Panc1 (cell line): Measurements from ENCODE around the gene STARD10. TPM values are rescaled to one million over a fixed set of nuclear protein-coding genes. Genes with fewer than 3 reads are reported as not detected.
A peak's percentile ranks its signal among the peaks of the same experiment; 100 is the strongest.

Experiments used
- ATAC-seq: fragments of 200-7000 bp; cut with Tn5 transposase; 2 replicates; pipeline ENCODE4 v1.9.1; 2020; ENCODE audit warnings: mild to moderate bottlenecking, moderate library complexity
- BruUV-seq: library from RNA; stranded (reverse); fragments of 400-500 nt; replicated peaks from 2 replicates; lab custom pipeline; 2021; lab: Mats Ljungman, UMichigan
- CTCF ChIA-PET: fragments of 300-600 bp; sonication (Branson Sonifier 250); formaldehyde crosslinking; loops from one replicate; lab custom pipeline; 2022; ENCODE audit warnings: antibody characterized with exemption; lab: Charles Lee
- POLR2A ChIA-PET: fragments of 300-600 bp; sonication (Branson Sonifier 250); formaldehyde crosslinking; loops from one replicate; lab custom pipeline; 2022; ENCODE audit warnings: antibody characterized with exemption; lab: Charles Lee
- DNase-seq: peaks from one replicate; pipeline ENCODE4 v3.0.0-alpha.2; 2010; ENCODE audit warnings: low read depth, low spot score
- H3K27ac ChIP-seq: 2 replicates; pipeline ENCODE4 v1.5.1; 2011; ENCODE audit warnings: mild to moderate bottlenecking, low read length, inconsistent platforms
- H3K27me3 ChIP-seq: fragments of 200-500 bp; sonication (Bioruptor generic); 2 replicates; pipeline ENCODE4 v1.6.0; 2014; ENCODE audit warnings: low read length, inconsistent platforms; ENCODE audit not compliant: control insufficient read depth, insufficient read depth
- H3K36me3 ChIP-seq: fragments of 200-500 bp; sonication (Bioruptor generic); 2 replicates; pipeline ENCODE4 v1.5.1; 2014; ENCODE audit warnings: inconsistent platforms, mild to moderate bottlenecking, low read length, moderate library complexity; ENCODE audit not compliant: control insufficient read depth, insufficient read depth
- H3K4me1 ChIP-seq: 2 replicates; pipeline ENCODE4 v1.5.1; 2011; ENCODE audit warnings: inconsistent platforms, mild to moderate bottlenecking, low read length, moderate library complexity; ENCODE audit not compliant: control insufficient read depth, insufficient read depth
- H3K4me3 ChIP-seq, 2 experiments: 2 replicates each; pipeline ENCODE4 v1.5.1; 2011 to 2012; ENCODE audit warnings: low read depth in 2 of 2, low read length in 2 of 2, mild to moderate bottlenecking in 2 of 2, inconsistent platforms in 1 of 2, moderate library complexity in 1 of 2
- H3K9me3 ChIP-seq: fragments of 200-500 bp; sonication (Bioruptor generic); 2 replicates; pipeline ENCODE4 v1.5.1; 2014; ENCODE audit warnings: low read depth, mild to moderate bottlenecking, inconsistent platforms, low read length, moderate library complexity; ENCODE audit not compliant: control insufficient read depth, insufficient read depth
- POLR2AphosphoS5 ChIP-seq: IDR thresholded peaks from 2 replicates; pipeline ENCODE4 v1.6.1; 2012; ENCODE audit warnings: mild to moderate bottlenecking, low read depth, low read length, moderate library complexity
- REST ChIP-seq, 2 experiments: IDR thresholded peaks; 2 replicates each; pipeline ENCODE4 v1.6.1; 2011 to 2012; ENCODE audit warnings: low read depth in 2 of 2, control low read depth in 1 of 2, low read length in 1 of 2, mild to moderate bottlenecking in 1 of 2, moderate library complexity in 1 of 2; ENCODE audit not compliant: insufficient read depth in 1 of 2
- SIN3A ChIP-seq: IDR thresholded peaks from 2 replicates; pipeline ENCODE4 v1.6.1; 2012; ENCODE audit warnings: low read depth, mild to moderate bottlenecking, low read length, moderate library complexity, borderline replicate concordance; ENCODE audit not compliant: insufficient read depth
- TCF7L2 ChIP-seq: IDR thresholded peaks from 2 replicates; pipeline ENCODE4 v1.6.1; 2011; ENCODE audit warnings: mild to moderate bottlenecking, low read depth, low read length, inconsistent platforms
- in situ Hi-C: cut with HindIII; loops from 2 replicates; pipeline ENCODE4 v1.10.0; 2016; ENCODE audit warnings: low sequenced_read_pairs, low pct_unique_long_range_greater_than_20kb
- intact Hi-C: fragments of 100-400 bp; cut with micrococcal nuclease; formaldehyde crosslinking; loops from one replicate; pipeline ENCODE4 v1.10.0; 2022; ENCODE audit not compliant: unreplicated experiment
- total RNA-seq: library from RNA; stranded (reverse); gene quantifications from one replicate; pipeline ENCODE4 v1.2.1, GENCODE V29; 2021; ENCODE audit not compliant: unreplicated experiment
- TF ChIP-seq, protein P1 (sequence below): fragments of 450-650 bp; IDR thresholded peaks from 2 replicates; pipeline ENCODE4 v1.5.1; 2017; ENCODE audit warnings: mild to moderate bottlenecking

Gene STARD10
- total RNA-seq, 1 experiment from 2014 or later, result 32.1 TPM

GRCh38 chr11:72782081-72782920, 11.5 kb downstream of the STARD10 start:
- ATAC-seq (peak; percentile 46), DNase-seq (no peak)
- no TSS peak for BruUV-seq
- no peaks in the 10 kb centered on the region for H3K9me3 ChIP-seq
- CTCF ChIA-PET, result interaction anchor here (0.9 kb wide), 1 partner anchor 10 kb away, joined by 3 read pairs; no protein-coding TSS in a partner anchor
- H3K36me3 ChIP-seq, result no peaks in the 10 kb centered on the region; the same call in 1 of the 2 replicates
- in situ Hi-C loops (no loop called here), intact Hi-C loops (no loop called here)
- POLR2A ChIA-PET, result no interaction called here
- H3K4me1 ChIP-seq, result peaks cover 12% of the 10 kb centered on the region; the same call in 1 of the 2 replicates
- TF ChIP-seq REST (IDR thresholded peaks at IDR 0.05; ENCODE audit: insufficient read depth in 1 of 2, low read depth in 2 of 2, low read length in 1 of 2), result no peak
- TF ChIP-seq, protein P1, sequence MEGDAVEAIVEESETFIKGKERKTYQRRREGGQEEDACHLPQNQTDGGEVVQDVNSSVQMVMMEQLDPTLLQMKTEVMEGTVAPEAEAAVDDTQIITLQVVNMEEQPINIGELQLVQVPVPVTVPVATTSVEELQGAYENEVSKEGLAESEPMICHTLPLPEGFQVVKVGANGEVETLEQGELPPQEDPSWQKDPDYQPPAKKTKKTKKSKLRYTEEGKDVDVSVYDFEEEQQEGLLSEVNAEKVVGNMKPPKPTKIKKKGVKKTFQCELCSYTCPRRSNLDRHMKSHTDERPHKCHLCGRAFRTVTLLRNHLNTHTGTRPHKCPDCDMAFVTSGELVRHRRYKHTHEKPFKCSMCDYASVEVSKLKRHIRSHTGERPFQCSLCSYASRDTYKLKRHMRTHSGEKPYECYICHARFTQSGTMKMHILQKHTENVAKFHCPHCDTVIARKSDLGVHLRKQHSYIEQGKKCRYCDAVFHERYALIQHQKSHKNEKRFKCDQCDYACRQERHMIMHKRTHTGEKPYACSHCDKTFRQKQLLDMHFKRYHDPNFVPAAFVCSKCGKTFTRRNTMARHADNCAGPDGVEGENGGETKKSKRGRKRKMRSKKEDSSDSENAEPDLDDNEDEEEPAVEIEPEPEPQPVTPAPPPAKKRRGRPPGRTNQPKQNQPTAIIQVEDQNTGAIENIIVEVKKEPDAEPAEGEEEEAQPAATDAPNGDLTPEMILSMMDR, result no peak
- no peak for TF ChIP-seq POLR2AphosphoS5
- TF ChIP-seq TCF7L2, result no peak
- TF ChIP-seq SIN3A, result no peak
- peak overlapping the region; percentile 38 to 40 for H3K4me3 ChIP-seq
- no peak overlapping the region for H3K27ac ChIP-seq
- no peaks in the 10 kb centered on the region for H3K27me3 ChIP-seq

DNA sequence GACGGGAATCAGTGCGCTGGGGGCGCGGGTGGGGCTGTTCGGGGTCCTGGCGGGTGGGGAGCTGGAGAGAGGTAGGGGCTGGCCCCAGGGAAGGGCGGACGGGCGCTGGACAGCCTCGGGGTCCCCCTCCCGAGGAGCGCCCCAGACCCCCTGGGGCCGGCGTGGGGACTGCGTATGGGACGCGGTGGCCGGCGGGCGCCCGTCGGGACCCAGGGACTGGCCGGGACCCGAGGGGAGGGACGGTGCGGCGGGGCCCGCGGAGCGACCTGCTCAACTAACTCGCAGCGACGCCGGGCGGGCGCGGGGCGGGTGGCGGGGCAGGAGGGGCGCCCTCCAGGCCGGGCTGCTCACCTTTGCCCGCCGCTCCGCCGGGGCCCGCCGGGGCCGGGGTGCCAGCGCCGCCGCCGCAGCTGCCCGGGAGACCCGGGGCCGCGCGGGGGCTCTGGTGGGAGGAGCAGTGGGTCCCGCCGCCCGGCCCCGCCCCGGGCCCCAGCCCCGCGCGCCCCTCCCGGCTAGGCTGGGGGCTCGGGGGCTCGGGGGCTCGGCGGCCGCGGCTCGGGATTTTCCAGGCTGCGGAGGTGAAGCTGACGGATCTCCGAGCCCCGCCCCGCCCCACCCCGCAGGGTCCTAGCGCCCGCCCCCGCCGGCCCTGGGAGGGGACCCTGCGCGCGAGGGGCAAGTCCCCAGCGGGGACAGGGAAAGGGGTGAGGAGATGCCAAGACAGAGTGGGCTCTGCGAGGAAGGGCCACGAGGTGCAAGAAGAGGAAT, 12.3 kb downstream of the STARD10 start:
- TF ChIP-seq POLR2AphosphoS5 (no peak), REST (IDR thresholded peaks at IDR 0.05; ENCODE audit: insufficient read depth in 1 of 2, low read depth in 2 of 2, low read length in 1 of 2) (no peak), TCF7L2 (no peak), SIN3A (no peak; the same call in 1 of the 2 replicates)
- TF ChIP-seq, protein P1, result no peak
- DNase-seq (no peak), ATAC-seq (peak; percentile 81)
- in situ Hi-C loops, result no loop called here
- ChIA-PET POLR2A (interaction anchor here (0.6 kb wide), 1 partner anchor 590 kb away, joined by 3 read pairs; the partner anchor contains the start of gene FOLR1), CTCF (interaction anchor here (0.6 kb wide), 1 partner anchor 149 kb away, joined by 16 read pairs; no protein-coding TSS in a partner anchor)
- BruUV-seq, result no TSS peak
- Histone ChIP-seq H3K4me1 (peaks cover 12% of the 10 kb centered on the region; the same call in 1 of the 2 replicates), H3K9me3 (no peaks in the 10 kb centered on the region), H3K36me3 (no peaks in the 10 kb centered on the region; the same call in 1 of the 2 replicates), H3K4me3 (peak overlapping the region; percentile 38 to 46), H3K27ac (no peak overlapping the region), H3K27me3 (no peaks in the 10 kb centered on the region)
- intact Hi-C loops, result no loop called here
